ENCODE measurements around the gene PAX2. TPM values are rescaled to one million over a fixed set of nuclear protein-coding genes. Genes with fewer than 3 reads are reported as not detected.

Gene PAX2
- total and polyA plus RNA-seq, 4 donors, result not detected

GRCh38 chr10:100782461-100783244, 37.3 kb downstream of the PAX2 start:
- no peak overlapping the region for H3K27ac ChIP-seq (ENCODE audit: low read depth in 1 of 2, low read length in 2 of 2)
- H3K27me3 ChIP-seq (ENCODE audit: control insufficient read depth in 4 of 4, insufficient read depth in 4 of 4, low read length in 3 of 4), result peaks cover 0 to 4% (median 3%) of the 10 kb centered on the region in 4 donors
- no peak for DNase-seq (ENCODE audit: low spot score)
- no peaks in the 10 kb centered on the region for H3K36me3 ChIP-seq (ENCODE audit: control insufficient read depth in 4 of 4, insufficient read depth in 3 of 4, low read depth in 1 of 4, low read length in 3 of 4)
- WGBS, result 85% methylated on average over 13 of the region's 13 CpGs
- no peaks in the 10 kb centered on the region for H3K4me1 ChIP-seq (ENCODE audit: control insufficient read depth in 4 of 4, insufficient read depth in 4 of 4, low read length in 3 of 4)
- no peak overlapping the region for H3K9ac ChIP-seq (ENCODE audit: low read depth in 1 of 2, low read length in 2 of 2)
- TF ChIP-seq FOXA2 (IDR thresholded peaks at IDR 0.05) (no peak), GABPA (IDR thresholded peaks at IDR 0.05 in 1 of 2, conservative IDR thresholded peaks at IDR 0.05 in 1 of 2) (no peak), JUND (IDR thresholded peaks at IDR 0.05) (no peak), HNF4A (conservative IDR thresholded peaks at IDR 0.05) (no peak), RXRA (IDR thresholded peaks at IDR 0.05) (no peak), EGR1 (IDR thresholded peaks at IDR 0.05; ENCODE audit: low read depth in 2 of 2) (no peak), RAD21 (IDR thresholded peaks at IDR 0.05) (no peak), ZBTB33 (IDR thresholded peaks at IDR 0.05) (no peak), NR2F2 (IDR thresholded peaks at IDR 0.05) (no peak)
- TF ChIP-seq, protein P1, sequence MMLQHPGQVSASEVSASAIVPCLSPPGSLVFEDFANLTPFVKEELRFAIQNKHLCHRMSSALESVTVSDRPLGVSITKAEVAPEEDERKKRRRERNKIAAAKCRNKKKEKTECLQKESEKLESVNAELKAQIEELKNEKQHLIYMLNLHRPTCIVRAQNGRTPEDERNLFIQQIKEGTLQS (IDR thresholded peaks at IDR 0.05), result no peak
- TF ChIP-seq, protein P2, sequence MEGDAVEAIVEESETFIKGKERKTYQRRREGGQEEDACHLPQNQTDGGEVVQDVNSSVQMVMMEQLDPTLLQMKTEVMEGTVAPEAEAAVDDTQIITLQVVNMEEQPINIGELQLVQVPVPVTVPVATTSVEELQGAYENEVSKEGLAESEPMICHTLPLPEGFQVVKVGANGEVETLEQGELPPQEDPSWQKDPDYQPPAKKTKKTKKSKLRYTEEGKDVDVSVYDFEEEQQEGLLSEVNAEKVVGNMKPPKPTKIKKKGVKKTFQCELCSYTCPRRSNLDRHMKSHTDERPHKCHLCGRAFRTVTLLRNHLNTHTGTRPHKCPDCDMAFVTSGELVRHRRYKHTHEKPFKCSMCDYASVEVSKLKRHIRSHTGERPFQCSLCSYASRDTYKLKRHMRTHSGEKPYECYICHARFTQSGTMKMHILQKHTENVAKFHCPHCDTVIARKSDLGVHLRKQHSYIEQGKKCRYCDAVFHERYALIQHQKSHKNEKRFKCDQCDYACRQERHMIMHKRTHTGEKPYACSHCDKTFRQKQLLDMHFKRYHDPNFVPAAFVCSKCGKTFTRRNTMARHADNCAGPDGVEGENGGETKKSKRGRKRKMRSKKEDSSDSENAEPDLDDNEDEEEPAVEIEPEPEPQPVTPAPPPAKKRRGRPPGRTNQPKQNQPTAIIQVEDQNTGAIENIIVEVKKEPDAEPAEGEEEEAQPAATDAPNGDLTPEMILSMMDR (IDR thresholded peaks at IDR 0.05; ENCODE audit: low read depth, low read length, missing input control), result no peak
- TF ChIP-seq, protein P3, sequence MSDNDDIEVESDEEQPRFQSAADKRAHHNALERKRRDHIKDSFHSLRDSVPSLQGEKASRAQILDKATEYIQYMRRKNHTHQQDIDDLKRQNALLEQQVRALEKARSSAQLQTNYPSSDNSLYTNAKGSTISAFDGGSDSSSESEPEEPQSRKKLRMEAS (IDR thresholded peaks at IDR 0.05), result no peak
- peaks cover 0 to 3% (median 0%) of the 10 kb centered on the region in 4 donors for H3K9me3 ChIP-seq (ENCODE audit: control insufficient read depth in 4 of 4, low read length in 3 of 4)
- no peak overlapping the region for H3K4me3 ChIP-seq (ENCODE audit: low read depth in 1 of 3, low read length in 3 of 3)

DNA sequence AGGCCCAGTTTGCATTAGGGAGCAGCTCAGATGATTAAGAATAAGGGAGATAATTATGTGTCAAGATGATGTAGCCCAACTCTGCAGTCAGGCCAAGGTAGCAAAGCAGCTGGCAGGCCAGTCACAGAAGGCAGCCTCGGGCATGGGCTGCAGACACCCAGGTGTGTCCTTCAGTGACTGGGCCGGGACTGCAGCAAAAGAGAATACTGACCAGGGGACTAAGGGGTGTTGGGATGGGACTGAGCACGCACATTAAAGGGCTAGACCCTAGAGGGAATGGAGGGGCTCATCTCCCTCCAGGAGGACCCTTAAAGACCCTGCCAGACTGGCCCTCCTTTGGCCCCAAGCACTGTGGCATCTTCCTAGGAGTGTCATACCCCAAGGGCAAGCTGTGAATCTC, 38.7 kb downstream of the PAX2 start:
- no peak overlapping the region for H3K4me3 ChIP-seq (ENCODE audit: low read depth in 1 of 3, low read length in 3 of 3)
- TF ChIP-seq SP1 (IDR thresholded peaks at IDR 0.05), result no peak
- TF ChIP-seq HNF4A (conservative IDR thresholded peaks at IDR 0.05), result no peak
- TF ChIP-seq REST (IDR thresholded peaks at IDR 0.05), result no peak
- no peak for TF ChIP-seq EGR1 (IDR thresholded peaks at IDR 0.05; ENCODE audit: low read depth in 2 of 2)
- WGBS, result 86% methylated on average over 3 of the region's 3 CpGs
- no peaks in the 10 kb centered on the region for H3K4me1 ChIP-seq (ENCODE audit: control insufficient read depth in 4 of 4, insufficient read depth in 4 of 4, low read length in 3 of 4)
- H3K27me3 ChIP-seq (ENCODE audit: control insufficient read depth in 4 of 4, insufficient read depth in 4 of 4, low read length in 3 of 4), result peaks cover 0 to 2% (median 1%) of the 10 kb centered on the region in 4 donors
- no peak overlapping the region for H3K9ac ChIP-seq (ENCODE audit: low read depth in 1 of 2, low read length in 2 of 2)
- no peak overlapping the region for H3K27ac ChIP-seq (ENCODE audit: low read depth in 1 of 2, low read length in 2 of 2)
- H3K36me3 ChIP-seq (ENCODE audit: control insufficient read depth in 4 of 4, insufficient read depth in 3 of 4, low read depth in 1 of 4, low read length in 3 of 4), result no peaks in the 10 kb centered on the region
- DNase-seq (ENCODE audit: low spot score), result no peak
- peaks cover 0 to 3% (median 0%) of the 10 kb centered on the region in 4 donors for H3K9me3 ChIP-seq (ENCODE audit: control insufficient read depth in 4 of 4, low read length in 3 of 4)

Data from liver (tissue), 9 donors.